ENCODE measurements around the gene MFN2. TPM values are rescaled to one million over a fixed set of nuclear protein-coding genes. Genes with fewer than 3 reads are reported as not detected.
"Not testable (repeated sequence)": the region's sequence is repeated elsewhere in the genome, so short reads cannot be mapped to it uniquely, and the experiment has no call there.

The MFN2 gene
- total and polyA plus RNA-seq, 8 donors = 31.2 to 68.0 (median 48.7) TPM

DNA sequence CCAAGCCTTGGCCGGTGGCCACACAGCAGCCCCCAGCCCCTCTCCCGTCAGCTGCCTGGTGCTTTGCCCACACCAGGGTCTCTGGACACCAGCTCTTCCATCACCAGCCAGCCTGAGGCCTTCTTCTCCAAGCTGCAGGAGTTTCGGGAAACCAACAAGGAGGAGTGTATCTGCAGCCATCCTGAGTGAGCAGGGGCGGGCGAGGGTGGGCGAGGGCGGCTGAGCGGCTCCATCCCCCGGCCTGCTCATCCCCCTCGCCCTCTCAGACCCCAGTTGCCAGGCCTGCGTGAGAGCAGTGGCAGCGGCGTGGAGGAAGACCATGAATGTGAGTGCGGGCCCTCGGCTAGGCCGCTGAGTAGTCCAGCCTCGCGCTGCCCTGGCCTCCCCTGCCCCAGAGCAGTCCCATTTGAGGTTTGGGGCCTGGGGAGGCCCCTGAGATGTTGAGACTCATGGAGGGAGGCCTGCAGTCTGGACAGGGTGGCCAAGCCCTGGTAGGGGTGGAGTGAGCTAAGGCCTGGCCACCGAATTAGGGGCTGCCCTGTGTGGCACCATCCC, 48.8 kb downstream of the MFN2 start:
- Histone ChIP-seq H3K36me3 (peaks cover 11 to 84% (median 81%) of the 10 kb centered on the region in 4 donors), H3K4me3 (no peak overlapping the region), H3K27ac (no peak overlapping the region), H3K4me1 (no peaks in the 10 kb centered on the region), H3K27me3 (no peaks in the 10 kb centered on the region), H3K9me3 (no peaks in the 10 kb centered on the region)
- no peak for DNase-seq
- no peak for TF ChIP-seq CTCF (IDR thresholded peaks at IDR 0.05)
- TF ChIP-seq POLR2AphosphoS5 (IDR thresholded peaks at IDR 0.05) = no peak
- no peak for TF ChIP-seq POLR2A (IDR thresholded peaks at IDR 0.05)
- TF ChIP-seq EP300 (IDR thresholded peaks at IDR 0.05) = no peak
- intact Hi-C loops (cut with DNase I; ENCODE audit: low total_unique reads) = no loop called here
- 94 to 96% (median 95%) methylated on average over 14 to 19 of the region's 19 CpGs for WGBS, 5 donors

GRCh38 chr1:12029720-12030339, 49.6 kb downstream of the MFN2 start:
- H3K4me3 ChIP-seq = no peak overlapping the region
- H3K9me3 ChIP-seq = no peaks in the 10 kb centered on the region
- H3K4me1 ChIP-seq = no peaks in the 10 kb centered on the region
- WGBS, 5 donors = 85 to 93% (median 91%) methylated on average over 8 to 32 of the region's 32 CpGs
- H3K27ac ChIP-seq = no peak overlapping the region
- H3K27me3 ChIP-seq = no peaks in the 10 kb centered on the region
- intact Hi-C loops (cut with DNase I; ENCODE audit: low total_unique reads) = no loop called here
- peaks cover 11 to 76% (median 73%) of the 10 kb centered on the region in 4 donors for H3K36me3 ChIP-seq
- TF ChIP-seq CTCF (IDR thresholded peaks at IDR 0.05) (no peak), POLR2A (IDR thresholded peaks at IDR 0.05) (no peak), EP300 (IDR thresholded peaks at IDR 0.05) (no peak), POLR2AphosphoS5 (IDR thresholded peaks at IDR 0.05) (no peak)
- no peak for DNase-seq

DNA sequence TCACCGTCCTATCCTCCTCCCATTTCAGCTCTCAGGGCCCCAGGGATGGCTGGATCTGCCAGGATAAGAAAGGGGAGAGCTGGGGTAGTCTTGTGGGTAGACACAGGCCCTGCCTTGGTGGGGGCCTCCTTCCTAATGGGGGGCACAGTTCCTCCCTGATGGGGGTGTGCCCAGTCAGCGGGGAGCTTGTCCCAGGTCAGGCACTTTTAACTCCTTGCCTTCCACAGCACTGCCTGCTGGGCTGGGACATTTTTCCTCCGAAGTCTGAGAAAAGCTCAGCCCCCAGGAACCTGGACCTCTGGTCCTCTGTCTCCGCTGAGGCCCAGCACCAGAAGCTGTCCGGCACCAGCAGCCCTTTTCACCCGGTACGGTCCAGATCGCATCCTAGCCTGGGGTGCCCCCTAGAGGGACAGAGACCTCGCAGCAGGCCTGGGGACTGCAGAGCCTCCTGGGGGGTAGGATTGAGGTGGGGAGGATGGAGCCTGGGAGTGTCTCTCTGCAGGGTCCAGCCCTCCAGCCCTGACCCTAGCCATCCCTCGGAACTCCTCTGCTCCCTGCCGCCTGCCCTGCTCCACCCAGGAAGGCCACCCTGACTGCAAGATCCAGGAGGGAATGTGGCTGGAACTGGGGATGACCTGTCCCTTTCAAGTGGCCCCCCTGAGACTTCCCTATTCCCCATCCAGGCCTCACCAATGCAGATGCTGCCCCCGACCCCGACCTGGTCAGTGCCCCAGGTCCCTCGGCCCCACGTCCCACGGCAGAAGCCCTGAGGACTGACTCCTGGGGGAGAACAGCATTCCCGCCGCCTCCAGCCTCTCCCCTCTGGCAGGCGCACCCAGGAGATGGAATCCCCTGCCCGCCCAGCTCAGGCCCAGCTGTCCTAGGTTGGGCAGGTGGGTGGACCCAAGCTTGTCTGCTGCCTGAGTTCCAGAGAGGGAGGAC, 51.1 kb downstream of the MFN2 start:
- H3K4me3 ChIP-seq = no peak overlapping the region
- no peaks in the 10 kb centered on the region for H3K4me1 ChIP-seq
- no peak overlapping the region for H3K27ac ChIP-seq
- peaks cover 4 to 61% (median 58%) of the 10 kb centered on the region in 4 donors for H3K36me3 ChIP-seq
- 80 to 88% (median 83%) methylated on average over 16 to 20 of the region's 20 CpGs for WGBS, 5 donors
- no peaks in the 10 kb centered on the region for H3K27me3 ChIP-seq
- intact Hi-C loops (cut with DNase I; ENCODE audit: low total_unique reads) = no loop called here
- TF ChIP-seq CTCF (IDR thresholded peaks at IDR 0.05) = peak in 3 of 7 experiments; percentile 19 to 32 (median 22)
- TF ChIP-seq POLR2A (IDR thresholded peaks at IDR 0.05) = no peak
- peak; percentile 37 to 38 for DNase-seq
- H3K9me3 ChIP-seq = no peaks in the 10 kb centered on the region

- no peak overlapping the region for H3K27ac ChIP-seq
- H3K4me3 ChIP-seq = no peak overlapping the region
These were observed 51.9 kb downstream of the MFN2 start for GRCh38 chr1:12032161-12032621.

DNA sequence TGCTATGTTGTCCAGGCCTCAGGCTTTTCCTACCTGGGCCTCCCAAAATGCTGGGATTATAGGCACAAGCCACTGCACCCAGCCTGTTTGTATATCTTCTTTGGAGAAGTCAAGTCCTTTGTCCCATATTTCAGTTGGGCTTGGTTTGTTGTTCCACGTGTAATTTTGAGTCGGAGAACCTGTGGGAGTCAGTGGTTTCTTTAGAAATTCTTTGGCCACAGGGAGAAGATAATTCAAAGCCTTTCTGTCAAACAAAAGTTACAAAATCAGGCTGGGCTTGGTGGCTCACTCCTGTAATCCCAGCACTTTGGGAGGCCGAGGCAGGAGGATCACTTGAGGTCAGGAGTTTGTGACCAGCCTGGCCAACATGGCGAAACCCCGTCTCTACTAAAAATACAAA, 53.2 kb downstream of the MFN2 start:
- H3K4me3 ChIP-seq; H3K9me3 ChIP-seq; intact Hi-C loops (cut with DNase I; ENCODE audit: low total_unique reads); H3K27me3 ChIP-seq; H3K27ac ChIP-seq; H3K4me1 ChIP-seq; DNase-seq: not testable (repeated sequence)
- H3K36me3 ChIP-seq = peaks cover 4 to 40% (median 37%) of the 10 kb centered on the region in 4 donors
- 74 to 86% (median 81%) methylated on average over 5 of the region's 5 CpGs for WGBS, 5 donors

More at GRCh38 chr1:12032161-12032621, 51.9 kb downstream of the MFN2 start:
- TF ChIP-seq CTCF (IDR thresholded peaks at IDR 0.05) (no peak), EP300 (IDR thresholded peaks at IDR 0.05) (no peak), POLR2A (IDR thresholded peaks at IDR 0.05) (no peak), POLR2AphosphoS5 (IDR thresholded peaks at IDR 0.05) (no peak)
- H3K9me3 ChIP-seq = no peaks in the 10 kb centered on the region
- H3K36me3 ChIP-seq = peaks cover 4 to 52% (median 49%) of the 10 kb centered on the region in 4 donors
- intact Hi-C loops (cut with DNase I; ENCODE audit: low total_unique reads) = no loop called here
- H3K4me1 ChIP-seq = no peaks in the 10 kb centered on the region
- DNase-seq = no peak
- no peaks in the 10 kb centered on the region for H3K27me3 ChIP-seq
- 85 to 89% (median 89%) methylated on average over 9 to 10 of the region's 10 CpGs for WGBS, 5 donors
